22Rv1 (cell line): ENCODE data around the gene SLX4IP.

Experiments
- H3K27ac ChIP-seq: fragments of 450-650 bp; 2 replicates; pipeline ENCODE4 v1.5.1; 2017
- CTCF ChIP-seq: fragments of 450-650 bp; IDR thresholded peaks from 2 replicates; pipeline ENCODE4 v1.5.1; 2017; ENCODE audit warnings: mild to moderate bottlenecking
- ZFX ChIP-seq: fragments of 450-650 bp; IDR thresholded peaks from 2 replicates; pipeline ENCODE4 v1.6.1; 2017; ENCODE audit warnings: antibody characterized with exemption, borderline replicate concordance

The SLX4IP gene

DNA sequence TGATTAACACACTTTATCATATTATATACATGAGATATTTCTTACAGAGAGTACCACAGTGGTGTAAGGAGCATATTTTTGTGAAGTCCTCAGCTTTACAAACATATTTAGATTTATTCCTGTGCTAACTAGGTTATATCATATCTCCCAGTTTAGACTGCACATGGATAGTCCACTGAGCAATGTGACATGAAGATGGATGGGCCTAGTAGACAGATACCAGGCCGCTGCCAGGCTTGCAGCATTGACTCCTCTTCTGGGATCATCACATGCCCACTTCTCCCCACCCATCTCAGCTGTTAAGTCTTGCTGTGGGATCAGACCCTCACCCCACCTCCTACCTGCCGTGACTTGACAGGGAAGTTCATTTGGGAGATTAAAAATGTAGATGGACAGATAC, 95.8 kb downstream of the SLX4IP start:
- H3K27ac ChIP-seq = no peak overlapping the region
- TF ChIP-seq ZFX = no peak
- no peak for TF ChIP-seq CTCF

DNA sequence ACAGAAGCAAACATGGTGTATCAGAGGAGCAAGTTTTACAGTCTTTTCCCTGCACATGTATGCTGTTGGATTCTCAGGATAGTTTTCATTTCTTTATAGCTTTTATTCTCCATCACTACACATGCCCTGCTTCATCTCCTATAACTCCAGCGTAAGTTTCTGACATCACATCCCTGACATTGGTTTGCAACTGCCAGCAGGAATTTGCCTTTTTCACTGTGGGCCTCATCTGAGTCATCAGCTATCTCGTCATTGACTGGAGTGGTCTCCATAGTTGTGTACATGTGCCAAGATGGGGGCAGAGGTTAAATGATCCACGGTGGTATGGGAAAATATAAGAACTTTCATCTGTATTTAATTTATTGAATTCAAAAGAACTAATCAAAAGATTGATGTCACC, 96.7 kb downstream of the SLX4IP start:
- H3K27ac ChIP-seq = no peak overlapping the region
- TF ChIP-seq CTCF (no peak), ZFX (no peak)

DNA sequence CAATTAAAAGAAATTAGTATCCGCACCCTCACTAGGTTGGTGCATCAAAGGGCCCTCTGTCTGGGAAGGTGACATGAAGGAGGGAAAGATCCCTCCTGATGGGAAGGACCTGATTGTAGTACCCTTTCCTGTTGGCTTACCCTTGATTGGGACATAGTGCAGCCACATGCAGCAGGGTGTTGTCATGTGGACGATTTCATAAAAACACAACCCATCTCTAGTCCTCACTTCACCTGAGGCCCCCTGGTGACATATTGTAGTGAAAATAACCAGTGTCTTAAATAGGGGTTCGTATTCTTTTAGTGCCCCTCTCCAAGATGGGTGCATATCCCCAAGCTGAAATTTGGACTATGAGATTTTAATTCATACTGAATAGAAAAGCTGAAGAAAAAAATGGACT, 97.3 kb downstream of the SLX4IP start:
- no peak overlapping the region for H3K27ac ChIP-seq
- no peak for TF ChIP-seq ZFX
- TF ChIP-seq CTCF = no peak

DNA sequence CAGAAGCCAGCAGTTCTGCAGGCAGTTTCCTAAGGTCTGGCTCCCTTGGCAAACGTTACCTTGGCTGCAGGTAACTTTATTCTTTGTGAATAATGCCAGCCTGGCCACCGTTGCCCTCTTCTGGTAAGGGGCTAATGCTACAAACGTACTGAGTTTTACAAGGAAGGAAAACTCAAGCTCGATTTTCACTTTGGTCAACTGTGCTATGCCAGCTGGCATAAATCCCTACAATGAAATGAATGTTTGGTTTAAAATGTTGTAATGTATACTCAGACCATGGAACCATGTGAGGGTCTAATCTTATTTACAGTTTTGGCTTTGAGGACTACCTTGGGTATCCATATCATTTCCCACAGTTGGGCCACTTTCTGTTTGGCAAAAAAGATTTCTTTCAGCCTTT, 101.4 kb downstream of the SLX4IP start:
- H3K27ac ChIP-seq = no peak overlapping the region
- TF ChIP-seq CTCF = peak; percentile 64
- TF ChIP-seq ZFX = no peak

DNA sequence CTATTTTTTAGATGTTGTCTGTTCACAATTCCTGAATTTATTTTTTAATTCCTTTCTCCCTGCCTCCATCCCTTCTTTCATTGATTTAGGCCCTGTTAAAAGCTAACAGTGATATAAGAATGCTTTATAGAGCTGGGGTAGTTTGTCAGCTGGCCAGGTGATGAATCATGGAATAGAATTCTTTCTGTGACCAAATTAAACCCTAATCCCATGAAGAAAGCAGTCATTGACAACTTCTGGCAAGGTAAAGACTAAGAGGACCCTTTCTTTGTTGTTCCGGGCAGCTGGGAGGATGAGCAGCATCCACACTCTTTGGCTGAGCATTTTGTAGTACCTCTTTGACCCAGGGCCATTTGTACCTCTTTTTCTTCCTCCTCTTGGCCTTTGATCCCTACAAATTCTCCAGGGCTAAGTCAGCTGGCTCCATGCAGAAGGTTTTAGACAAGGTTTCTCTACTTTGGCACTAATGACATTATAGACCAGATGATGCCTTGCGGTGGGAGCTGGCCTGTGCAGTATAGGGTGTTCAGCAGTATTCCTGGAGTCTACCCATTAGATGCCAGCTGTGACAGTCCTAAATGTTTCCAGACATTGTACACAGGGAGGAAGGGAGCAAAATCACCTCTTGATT, 102.9 kb downstream of the SLX4IP start:
- no peak for TF ChIP-seq CTCF
- no peak for TF ChIP-seq ZFX
- H3K27ac ChIP-seq = no peak overlapping the region

DNA sequence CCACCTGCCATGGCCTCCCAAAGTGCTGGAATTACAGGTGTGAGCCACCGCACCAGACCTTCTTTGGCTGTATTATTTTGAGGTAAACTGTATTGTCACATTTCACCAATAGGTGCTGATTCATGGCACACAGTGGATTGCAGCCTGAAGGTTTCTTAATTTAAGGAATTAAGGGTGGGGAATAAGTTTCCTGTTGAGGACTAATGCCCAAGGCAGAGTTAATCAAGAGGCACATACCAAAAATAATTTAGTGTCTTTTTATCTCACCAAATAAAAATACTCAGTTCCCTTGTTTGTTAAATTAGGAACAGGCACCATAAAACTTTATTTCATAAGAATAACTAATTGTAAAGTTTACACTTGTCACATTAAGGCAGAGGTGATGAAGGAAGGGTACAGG, 103.7 kb downstream of the SLX4IP start:
- H3K27ac ChIP-seq = no peak overlapping the region
- TF ChIP-seq ZFX = no peak
- no peak for TF ChIP-seq CTCF

GRCh38 chr20:10539818-10540553, 104.9 kb downstream of the SLX4IP start:
- H3K27ac ChIP-seq = no peak overlapping the region
- TF ChIP-seq ZFX (no peak), CTCF (no peak)
